ENCODE results near the gene GPC6. TPM values are rescaled to one million over a fixed set of nuclear protein-coding genes. Genes with fewer than 3 reads are reported as not detected.

The GPC6 gene
- total and polyA plus RNA-seq, 9 of the 15 experiments (the other 6 are each of a cell fraction or from before 2014, with no cell fraction given): under 0.01 to 0.20 (median 0.01) TPM; not detected in 4

GRCh38 chr13:93762708-93763426, 536.3 kb downstream of the GPC6 start (continued):
- TF ChIP-seq USF1 (CRISPR knock-in tag; IDR thresholded peaks at IDR 0.05) (no peak), EP400 (IDR thresholded peaks at IDR 0.05) (no peak), ZBTB40 (IDR thresholded peaks at IDR 0.05) (no peak), ZBTB40 (CRISPR knock-in tag; IDR thresholded peaks at IDR 0.05) (no peak), ZNF830 (CRISPR knock-in tag; IDR thresholded peaks at IDR 0.05) (no peak), IRF2 (CRISPR knock-in tag; IDR thresholded peaks at IDR 0.05) (no peak), NR2C1 (IDR thresholded peaks at IDR 0.05) (no peak), NR2C1 (tag; IDR thresholded peaks at IDR 0.05) (no peak), E4F1 (CRISPR knock-in tag; IDR thresholded peaks at IDR 0.05; ENCODE audit: borderline replicate concordance) (no peak)
